Endometrium (tissue), 2 donors: Measurements from ENCODE around the gene SDK1.

ENCODE experiments used
- FAIRE-seq: peaks from 2 replicates; lab custom pipeline; 2012; peaks lifted over from hg19 to GRCh38; lab: Jason Lieb, UNC
- donor health status: control.
- donor health status: control.

Gene SDK1

GRCh38 chr7:3425087-3425486 is 124.0 kb downstream of the SDK1 start:
- FAIRE-seq, result no peak

- FAIRE-seq, result no peak
These were observed 125.0 kb downstream of the SDK1 start for GRCh38 chr7:3426064-3426463.

GRCh38 chr7:3427957-3428356 is 126.9 kb downstream of the SDK1 start:
- no peak for FAIRE-seq

- no peak for FAIRE-seq
These were observed 128.9 kb downstream of the SDK1 start for GRCh38 chr7:3429981-3430380.

- FAIRE-seq, result no peak
These were observed 129.5 kb downstream of the SDK1 start for GRCh38 chr7:3430588-3430987.

GRCh38 chr7:3431306-3431705 is 130.3 kb downstream of the SDK1 start:
- no peak for FAIRE-seq

GRCh38 chr7:3432911-3433310 is 131.9 kb downstream of the SDK1 start:
- FAIRE-seq, result peak; percentile 37

- no peak for FAIRE-seq
These were observed 133.6 kb downstream of the SDK1 start for GRCh38 chr7:3434611-3435010.

- no peak for FAIRE-seq
These were observed 135.1 kb downstream of the SDK1 start for GRCh38 chr7:3436112-3436511.

GRCh38 chr7:3436746-3437145 is 135.7 kb downstream of the SDK1 start:
- FAIRE-seq, result no peak

GRCh38 chr7:3437467-3437866 is 136.4 kb downstream of the SDK1 start:
- FAIRE-seq, result no peak

- no peak for FAIRE-seq
These were observed 137.3 kb downstream of the SDK1 start for GRCh38 chr7:3438352-3438751.

GRCh38 chr7:3439333-3440030 is 138.4 kb downstream of the SDK1 start:
- FAIRE-seq, result no peak

GRCh38 chr7:3440509-3440908 is 139.5 kb downstream of the SDK1 start:
- no peak for FAIRE-seq

- FAIRE-seq, result no peak
These were observed 142.7 kb downstream of the SDK1 start for GRCh38 chr7:3443716-3444115.

GRCh38 chr7:3446786-3447185 is 145.7 kb downstream of the SDK1 start:
- FAIRE-seq, result no peak

- FAIRE-seq, result no peak
These were observed 150.6 kb downstream of the SDK1 start for GRCh38 chr7:3451701-3452100.

GRCh38 chr7:3453398-3453797 is 152.3 kb downstream of the SDK1 start:
- no peak for FAIRE-seq

GRCh38 chr7:3455806-3456595 is 154.9 kb downstream of the SDK1 start:
- FAIRE-seq, result no peak

- FAIRE-seq, result no peak
These were observed 158.1 kb downstream of the SDK1 start for GRCh38 chr7:3459111-3459510.

GRCh38 chr7:3461923-3462322 is 160.9 kb downstream of the SDK1 start:
- no peak for FAIRE-seq

GRCh38 chr7:3463696-3464095 is 162.6 kb downstream of the SDK1 start:
- FAIRE-seq, result no peak

GRCh38 chr7:3464900-3465622 is 164.0 kb downstream of the SDK1 start:
- FAIRE-seq, result no peak
